8988T (cell line): Measurements from ENCODE around the gene ZC3H15.

Experiments used
- DNase-seq: peaks from one replicate; pipeline ENCODE4 v3.0.0; 2011

ZC3H15 gene

DNA sequence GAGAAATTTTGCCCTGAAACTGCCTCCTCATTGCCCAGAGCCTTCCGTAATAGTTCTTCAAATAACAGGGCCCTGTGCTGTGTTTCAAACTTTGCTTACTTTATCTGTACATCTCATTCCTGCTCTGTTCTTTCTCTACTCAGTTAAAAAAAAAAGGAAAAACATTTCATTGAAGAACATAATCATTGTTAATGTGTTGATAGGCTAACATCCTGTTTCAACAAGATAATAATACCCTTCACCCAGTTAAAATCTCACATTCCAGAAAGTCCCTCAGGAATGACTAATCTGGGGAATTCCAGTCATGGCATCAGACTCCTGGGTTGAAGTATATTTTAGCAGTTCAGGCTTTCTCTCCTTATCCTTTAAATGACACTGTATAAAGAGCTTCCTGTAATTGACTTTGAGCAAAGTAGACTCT lies 58.2 kb downstream of the ZC3H15 start:
- no peak for DNase-seq

DNA sequence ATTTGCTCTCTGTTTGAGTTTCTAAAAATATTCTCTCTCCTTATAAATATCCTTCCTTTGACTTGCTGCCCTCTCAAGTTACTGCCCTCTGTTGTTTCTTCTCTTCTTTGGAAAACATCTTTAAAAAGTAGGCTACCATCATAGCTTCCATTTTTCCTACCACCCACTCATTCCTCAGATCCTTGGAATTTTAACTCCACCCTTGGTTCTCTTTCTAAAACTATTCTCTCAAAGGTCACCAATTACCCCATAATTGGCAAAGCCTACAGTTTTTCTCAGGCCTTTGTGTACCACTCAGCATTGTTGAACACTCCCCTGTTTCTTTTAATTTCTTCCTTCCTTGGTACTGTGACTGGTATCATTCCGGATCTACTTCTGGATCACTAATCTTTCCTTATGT lies 60.8 kb downstream of the ZC3H15 start:
- DNase-seq, result no peak

DNA sequence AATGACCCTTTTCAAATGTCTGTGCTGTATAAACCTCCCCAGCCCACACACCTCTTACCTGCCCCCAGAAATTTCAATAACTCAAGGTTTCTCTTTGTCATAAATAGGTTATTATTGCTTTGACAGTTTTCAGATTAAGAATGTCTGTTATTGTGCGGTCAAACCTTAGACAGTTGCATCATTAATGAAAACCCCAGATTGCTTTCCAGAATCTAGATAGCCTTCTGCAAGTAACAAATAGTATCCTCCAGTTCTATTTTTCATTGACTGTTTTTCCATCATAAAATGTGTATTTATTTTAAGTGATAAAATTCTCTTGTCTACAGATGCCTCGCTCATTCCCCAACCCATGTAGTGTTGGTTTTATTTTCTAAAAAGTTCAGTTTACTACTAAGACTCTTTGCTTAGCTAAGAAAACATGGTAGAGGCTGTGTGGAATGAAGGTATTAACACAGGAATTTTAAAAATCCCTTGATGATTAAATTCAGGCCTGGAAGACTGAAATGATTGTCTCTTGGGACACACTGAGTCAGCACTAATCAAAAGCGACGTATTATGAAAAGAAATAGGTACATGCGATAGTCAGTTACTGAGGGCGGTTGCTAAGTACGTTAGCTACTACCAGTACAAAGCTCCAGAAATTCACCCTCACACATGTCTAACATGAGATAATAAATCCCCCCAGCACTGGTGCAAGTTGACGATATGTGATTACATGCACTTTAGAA lies 65.4 kb downstream of the ZC3H15 start:
- no peak for DNase-seq

DNA sequence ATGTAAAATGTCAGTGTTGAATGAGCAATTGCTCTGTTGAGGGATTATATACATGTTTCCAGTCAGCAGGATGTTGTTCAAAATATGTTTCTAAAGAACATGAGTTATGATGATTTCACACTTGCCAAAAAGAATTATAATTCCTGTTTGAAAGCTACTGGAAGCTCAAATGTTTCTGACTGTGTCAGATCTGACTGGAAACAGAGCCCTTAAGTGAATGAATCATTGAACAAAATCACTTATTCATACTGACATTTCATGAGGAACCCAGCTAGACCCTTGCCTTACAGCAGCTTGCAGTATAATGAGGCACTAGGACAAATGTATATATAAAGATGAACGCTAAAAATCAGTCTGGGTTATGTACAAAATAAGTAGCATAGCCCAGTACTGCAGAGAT lies 68.4 kb downstream of the ZC3H15 start:
- no peak for DNase-seq

DNA sequence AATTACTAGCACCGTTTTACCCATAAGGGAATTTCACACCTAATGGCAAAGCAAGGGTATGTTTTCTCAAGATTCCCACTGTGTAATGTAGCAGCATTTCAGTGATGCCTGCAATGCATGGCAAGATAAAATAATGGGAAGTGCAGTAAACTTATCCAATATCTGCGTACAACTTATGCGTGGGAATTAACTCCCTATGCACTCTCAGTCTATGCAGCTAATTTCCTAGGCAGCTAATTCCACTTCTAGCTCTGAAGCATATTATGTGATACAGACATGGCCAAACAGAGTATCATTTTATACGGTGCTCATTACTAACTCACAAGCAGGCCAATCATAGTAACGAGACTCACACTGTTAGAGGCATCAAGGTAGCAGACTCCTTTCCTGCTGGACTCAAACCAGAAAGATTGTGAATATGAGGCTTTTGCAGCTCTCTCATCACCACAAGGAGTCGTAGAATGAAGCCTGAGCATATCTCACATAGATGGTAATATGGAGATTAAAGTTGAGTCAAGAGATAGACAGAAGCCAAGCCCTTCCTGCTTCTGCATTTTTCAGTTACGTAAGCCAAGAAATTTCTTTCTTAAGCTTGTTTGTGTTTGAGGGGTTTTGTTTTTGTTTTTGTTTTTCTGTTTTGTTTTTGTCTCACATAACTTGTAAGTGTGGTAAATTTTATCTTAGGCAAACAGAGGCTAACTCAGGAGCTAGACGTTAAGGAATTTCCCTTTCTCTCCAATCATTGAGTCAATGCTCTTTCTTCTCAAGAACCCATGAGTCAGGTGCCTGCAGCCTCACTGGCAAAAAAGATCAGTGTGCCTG lies 69.0 kb downstream of the ZC3H15 start:
- DNase-seq, result no peak

DNA sequence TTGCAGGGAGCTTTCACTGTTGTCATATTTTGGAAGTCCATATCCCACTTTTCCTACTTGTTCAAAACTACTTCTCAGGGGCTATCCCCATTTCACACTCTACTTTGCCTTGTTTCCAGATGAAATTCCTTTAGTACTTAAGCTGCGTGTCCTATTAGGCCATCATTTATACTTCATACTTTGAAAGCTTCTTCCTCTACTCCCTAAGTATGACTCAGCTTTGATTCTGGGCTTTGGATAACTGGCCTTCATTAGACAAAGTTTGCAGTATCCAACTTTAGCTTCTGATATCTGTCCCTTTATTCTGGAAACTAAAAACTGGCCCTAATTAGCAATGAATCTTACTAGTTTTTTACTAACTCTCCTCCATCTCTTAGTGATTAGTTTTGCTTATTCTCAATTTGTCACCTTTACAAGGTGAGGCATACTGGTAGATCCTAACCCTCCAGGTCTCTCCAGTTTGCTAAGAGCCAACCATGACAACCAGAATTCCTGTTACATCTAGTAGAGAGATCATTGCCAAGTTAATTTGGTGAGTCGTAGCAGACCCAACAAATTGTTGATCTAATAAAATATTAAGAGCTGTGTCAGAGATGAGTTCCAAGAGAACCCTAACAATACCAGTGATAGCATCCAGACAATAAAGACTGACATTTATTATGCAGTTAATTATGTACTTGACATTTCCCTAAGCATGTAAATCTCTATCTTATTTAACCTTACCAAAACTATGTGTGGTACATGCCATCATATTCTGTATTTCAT lies 72.6 kb downstream of the ZC3H15 start:
- no peak for DNase-seq
